ENCODE data around the gene TSACC.

GRCh38 chr1:156392452-156392853 lies 54.1 kb downstream of the TSACC start:
- TF ChIP-seq EZH2 (IDR thresholded peaks at IDR 0.05; ENCODE audit: borderline replicate concordance, low read depth, low read length, poor library complexity, severe bottlenecking), result no peak
- no peak for TF ChIP-seq CTCF (conservative IDR thresholded peaks at IDR 0.05; ENCODE audit: low read depth, low read length)
